MCF 10A (cell line): Measurements from ENCODE around the gene SVIL. TPM values are rescaled to one million over a fixed set of nuclear protein-coding genes. Genes with fewer than 3 reads are reported as not detected.

ENCODE experiments used
- BruUV-seq: library from RNA; stranded (reverse); fragments of 400-500 nt; replicated peaks from 2 replicates; lab custom pipeline; 2021; lab: Mats Ljungman, UMichigan
- CTCF ChIA-PET: fragments of 300-600 bp; sonication (Branson Sonifier 250); formaldehyde crosslinking; extraction: SDS; loops from one replicate; lab custom pipeline; 2021; ENCODE audit warnings: antibody characterized with exemption, inconsistent platforms; lab: Yijun Ruan, JAX
- POLR2A ChIA-PET: fragments of 300-600, 350-650 bp; sonication (Branson Sonifier 250); formaldehyde crosslinking; extraction: SDS; loops from one replicate; lab custom pipeline; 2020; ENCODE audit warnings: antibody characterized with exemption, inconsistent platforms; lab: Yijun Ruan, JAX
- DNase-seq: peaks from one replicate; pipeline ENCODE4 v3.0.0-alpha.2; 2018; ENCODE audit not compliant: unreplicated experiment
- H3K27ac Mint-ChIP-seq: one replicate; pipeline ENCODE4 v1.8.0; 2022; ENCODE audit warnings: mild to moderate bottlenecking, low read depth, mixed read lengths; ENCODE audit not compliant: unreplicated experiment
- H3K27me3 Mint-ChIP-seq: one replicate; pipeline ENCODE4 v1.8.0; 2022; ENCODE audit warnings: mixed read lengths; ENCODE audit not compliant: insufficient read depth, unreplicated experiment
- H3K36me3 Mint-ChIP-seq: one replicate; pipeline ENCODE4 v1.8.0; 2022; ENCODE audit warnings: mild to moderate bottlenecking, moderate library complexity, mixed read lengths; ENCODE audit not compliant: insufficient read depth, unreplicated experiment
- H3K4me1 Mint-ChIP-seq: one replicate; pipeline ENCODE4 v1.8.0; 2022; ENCODE audit warnings: mixed read lengths; ENCODE audit not compliant: insufficient read depth, unreplicated experiment
- H3K4me3 Mint-ChIP-seq: one replicate; pipeline ENCODE4 v1.8.0; 2022; ENCODE audit warnings: mild to moderate bottlenecking, moderate library complexity, mixed read lengths; ENCODE audit not compliant: unreplicated experiment
- H3K9me3 Mint-ChIP-seq: one replicate; pipeline ENCODE4 v1.8.0; 2022; ENCODE audit warnings: mixed read lengths; ENCODE audit not compliant: unreplicated experiment
- intact Hi-C: fragments of 100-400 bp; cut with micrococcal nuclease; formaldehyde crosslinking; loops from 2 replicates; pipeline ENCODE4 v1.14.1; 2022
- microRNA-seq: library from miRNA; unstranded; fragments of <30 nt; microRNA quantifications from one replicate; pipeline ENCODE4 v1.2.0, GENCODE V29; 2022
- total RNA-seq: library from RNA; stranded (reverse); gene quantifications from 2 replicates; pipeline ENCODE4 v1.2.3, GENCODE V29; 2022
- TF ChIP-seq, protein P1 (sequence below): fragments of 200-600 bp; IDR thresholded peaks from one replicate; pipeline ENCODE4 v1.8.0; 2022; ENCODE audit warnings: antibody characterized with exemption, mild to moderate bottlenecking; ENCODE audit not compliant: unreplicated experiment

Gene SVIL
- total RNA-seq, 1 experiment from 2014 or later, result 43.3 TPM

DNA sequence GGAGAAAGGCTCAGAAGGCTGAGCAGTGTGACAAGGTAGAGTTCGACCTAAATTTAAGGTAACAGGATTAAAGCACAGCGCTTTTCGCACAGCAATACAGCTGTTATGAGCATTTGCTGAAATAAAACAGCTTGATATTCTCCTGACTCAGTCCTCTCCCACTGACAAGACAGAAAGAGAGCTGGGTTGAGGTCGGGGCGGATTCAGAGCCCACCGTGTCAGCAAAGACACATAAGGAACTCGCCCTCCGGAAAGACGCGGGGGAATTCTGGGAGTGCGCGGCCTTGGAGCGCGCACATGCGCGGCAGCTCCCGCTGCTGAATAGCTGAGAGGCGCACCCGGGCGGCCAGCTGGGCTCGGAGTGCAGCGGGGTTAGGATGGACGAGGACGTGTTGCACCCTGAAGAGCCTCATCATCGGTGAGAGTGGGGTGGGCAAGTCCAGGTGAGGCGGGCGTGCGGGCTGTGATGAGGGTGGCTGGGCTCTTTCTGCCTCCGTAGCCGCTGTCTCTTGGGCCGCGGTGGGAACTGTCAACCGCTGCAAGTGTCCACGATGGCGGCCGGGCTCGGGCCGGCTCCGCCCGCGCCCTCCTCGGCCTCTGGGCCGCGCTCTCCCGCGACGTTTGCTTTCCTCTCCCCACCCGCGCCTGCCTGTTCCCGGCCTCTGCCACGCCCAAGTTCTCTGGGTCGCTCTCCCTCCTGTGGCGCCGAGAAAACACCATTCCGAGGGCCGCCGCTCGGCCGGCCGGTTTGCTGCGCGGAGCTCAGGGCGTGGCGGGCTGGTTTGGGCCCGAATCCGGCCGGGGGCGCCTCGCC lies 225.3 kb downstream of the SVIL start:
- Mint-ChIP-seq H3K4me1 (peaks cover 7% of the 10 kb centered on the region), H3K9me3 (peaks cover 7% of the 10 kb centered on the region), H3K27ac (peak overlapping the region; percentile 86), H3K27me3 (no peaks in the 10 kb centered on the region), H3K4me3 (peak overlapping the region; percentile 87), H3K36me3 (no peaks in the 10 kb centered on the region)
- TF ChIP-seq, protein P1, sequence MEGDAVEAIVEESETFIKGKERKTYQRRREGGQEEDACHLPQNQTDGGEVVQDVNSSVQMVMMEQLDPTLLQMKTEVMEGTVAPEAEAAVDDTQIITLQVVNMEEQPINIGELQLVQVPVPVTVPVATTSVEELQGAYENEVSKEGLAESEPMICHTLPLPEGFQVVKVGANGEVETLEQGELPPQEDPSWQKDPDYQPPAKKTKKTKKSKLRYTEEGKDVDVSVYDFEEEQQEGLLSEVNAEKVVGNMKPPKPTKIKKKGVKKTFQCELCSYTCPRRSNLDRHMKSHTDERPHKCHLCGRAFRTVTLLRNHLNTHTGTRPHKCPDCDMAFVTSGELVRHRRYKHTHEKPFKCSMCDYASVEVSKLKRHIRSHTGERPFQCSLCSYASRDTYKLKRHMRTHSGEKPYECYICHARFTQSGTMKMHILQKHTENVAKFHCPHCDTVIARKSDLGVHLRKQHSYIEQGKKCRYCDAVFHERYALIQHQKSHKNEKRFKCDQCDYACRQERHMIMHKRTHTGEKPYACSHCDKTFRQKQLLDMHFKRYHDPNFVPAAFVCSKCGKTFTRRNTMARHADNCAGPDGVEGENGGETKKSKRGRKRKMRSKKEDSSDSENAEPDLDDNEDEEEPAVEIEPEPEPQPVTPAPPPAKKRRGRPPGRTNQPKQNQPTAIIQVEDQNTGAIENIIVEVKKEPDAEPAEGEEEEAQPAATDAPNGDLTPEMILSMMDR, result no peak
- ChIA-PET CTCF (no interaction called here), POLR2A (no interaction called here)
- peak; percentile 52 for DNase-seq
- BruUV-seq, result no TSS peak
- intact Hi-C loops, result no loop called here

DNA sequence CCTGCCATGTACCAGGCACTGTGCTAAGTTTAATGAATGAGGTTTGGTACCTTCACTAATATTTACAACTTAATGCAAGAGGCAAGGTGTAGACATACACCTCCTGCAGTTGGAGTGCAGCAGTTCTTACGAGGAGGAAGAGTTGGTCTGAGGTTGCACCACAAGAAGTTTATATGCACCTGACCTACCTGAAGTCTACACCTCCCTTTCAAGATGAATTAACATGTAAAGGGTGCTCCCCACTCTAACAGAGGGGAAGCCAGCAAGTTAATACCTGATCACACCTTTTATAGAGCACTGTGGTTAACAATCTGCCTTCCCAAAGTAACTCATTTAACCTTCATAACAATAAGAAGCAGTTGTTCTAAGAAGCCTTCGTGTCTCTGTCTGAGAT lies 225.9 kb downstream of the SVIL start:
- peak overlapping the region; percentile 86 for H3K27ac Mint-ChIP-seq
- intact Hi-C loops, result no loop called here
- no peaks in the 10 kb centered on the region for H3K27me3 Mint-ChIP-seq
- no TSS peak for BruUV-seq
- ChIA-PET CTCF (interaction anchor here (0.6 kb wide), 1 partner anchor 209 kb away, joined by 3 read pairs; no protein-coding TSS in a partner anchor), POLR2A (no interaction called here)
- H3K4me3 Mint-ChIP-seq, result peak overlapping the region; percentile 87
- no peaks in the 10 kb centered on the region for H3K36me3 Mint-ChIP-seq
- peak; percentile 3 for DNase-seq
- peaks cover 7% of the 10 kb centered on the region for H3K9me3 Mint-ChIP-seq
- TF ChIP-seq, protein P1, result no peak
- peaks cover 5% of the 10 kb centered on the region for H3K4me1 Mint-ChIP-seq

Small RNA genes within 50 kb of the gene (microRNA-seq; reads per million reads assigned to microRNA genes)
- gene MIR604 (not detected), gene MIR938 (not detected)
